ENCODE results near the gene DTNBP1. TPM values are rescaled to one million over a fixed set of nuclear protein-coding genes. Genes with fewer than 3 reads are reported as not detected.

Gene DTNBP1
- total and polyA plus RNA-seq, 2 of the 13 experiments (the other 11 are each of a cell fraction or from before 2014, with no cell fraction given): 6.6 to 19.1 TPM

GRCh38 chr6:15484140-15484539 is 178.7 kb downstream of the DTNBP1 start:
- FAIRE-seq (no peak), ATAC-seq (no peak), DNase-seq (ENCODE audit: low spot score) (no peak)
- CTCF ChIA-PET (ENCODE audit: low intra/inter-chr PET ratio, low total read pairs): no interaction called here
- no peak overlapping the region for H3K9ac ChIP-seq (ENCODE audit: insufficient read depth, low read depth, low read length)
- no peak overlapping the region for H3K4me2 ChIP-seq (ENCODE audit: low read depth, low read length)
- no peak overlapping the region for H3K27ac ChIP-seq (ENCODE audit: extremely low read length, insufficient read depth, low read length)
- H2AFZ ChIP-seq (ENCODE audit: low read length): no peak overlapping the region
- peaks cover 15 to 18% of the 10 kb centered on the region in 2 experiments; a peak in 4 of 5 replicates for H3K36me3 ChIP-seq (replicated peaks in 1 of 2; ENCODE audit: control insufficient read depth in 1 of 2, insufficient read depth in 2 of 2, low read length in 2 of 2)
- H3K9me3 ChIP-seq (ENCODE audit: low read length): no peaks in the 10 kb centered on the region
- POLR2A ChIA-PET: no interaction called here
- H4K20me1 ChIP-seq (ENCODE audit: insufficient read depth, low read length): no peaks in the 10 kb centered on the region
- H3K27me3 ChIP-seq (ENCODE audit: control insufficient read depth in 1 of 2, insufficient read depth in 2 of 2, low read length in 2 of 2): no peaks in the 10 kb centered on the region
- in situ Hi-C loops (cut with HindIII; ENCODE audit: extremely low pct_ligation_motif_present, low pct_unique_long_range_greater_than_20kb) (loop anchor here (25.0 kb wide), 1 partner anchor 1272 kb away; no protein-coding TSS in a partner anchor), intact Hi-C loops (cut with micrococcal nuclease; ENCODE audit: unreplicated experiment) (no loop called here)
- 0 out of 2 replicates have a peak, but pooled peaks cover 7% of the 10 kb centered on the region for H3K4me1 ChIP-seq (ENCODE audit: insufficient read depth, low read length)
- no peaks in the 10 kb centered on the region for H3K79me2 ChIP-seq (ENCODE audit: insufficient read depth, low read length)
- H3K4me3 ChIP-seq (replicated peaks in 1 of 3; ENCODE audit: insufficient read depth in 1 of 3, low read depth in 2 of 3, low read length in 3 of 3): no peak overlapping the region
- TF ChIP-seq YY1 (IDR thresholded peaks at IDR 0.05; ENCODE audit: insufficient read depth, insufficient replicate concordance, low read depth, low read length): no peak
- TF ChIP-seq POLR2A (IDR thresholded peaks at IDR 0.05; ENCODE audit: insufficient read depth in 1 of 2, low read depth in 2 of 2, low read length in 2 of 2): no peak
- TF ChIP-seq ZNF317 (CRISPR knock-in tag; IDR thresholded peaks at IDR 0.05): no peak
- no peak for TF ChIP-seq ZNF816 (CRISPR knock-in tag; IDR thresholded peaks at IDR 0.05; ENCODE audit: borderline replicate concordance)
- no peak for TF ChIP-seq KDM3A (CRISPR knock-in tag; IDR thresholded peaks at IDR 0.05; ENCODE audit: low read depth)
- no peak for TF ChIP-seq ZSCAN30 (CRISPR knock-in tag; IDR thresholded peaks at IDR 0.05)
- no peak for TF ChIP-seq ZNF709 (CRISPR knock-in tag; IDR thresholded peaks at IDR 0.05)
- TF ChIP-seq BRCA1 (CRISPR knock-in tag; IDR thresholded peaks at IDR 0.05): no peak
- TF ChIP-seq ZNF883 (CRISPR knock-in tag; IDR thresholded peaks at IDR 0.05; ENCODE audit: not compliant biosample characterization): no peak
- TF ChIP-seq FOXA1 (IDR thresholded peaks at IDR 0.05): no peak
- no peak for TF ChIP-seq FOXA1 (CRISPR knock-in tag; IDR thresholded peaks at IDR 0.05)
- no peak for TF ChIP-seq SMARCC2 (IDR thresholded peaks at IDR 0.05)
- 96% methylated on average over 3 of the region's 3 CpGs for whole genome bisulfite sequencing (ENCODE audit: low lambda C conversion rate)
- BruUV-seq (replicated peaks): no TSS peak

Data from HepG2 (cell line).